ENCODE data around the gene CAP1. TPM values are rescaled to one million over a fixed set of nuclear protein-coding genes. Genes with fewer than 3 reads are reported as not detected.

The CAP1 gene
- total RNA-seq, 1 experiment from 2014 or later, result 255 TPM

DNA sequence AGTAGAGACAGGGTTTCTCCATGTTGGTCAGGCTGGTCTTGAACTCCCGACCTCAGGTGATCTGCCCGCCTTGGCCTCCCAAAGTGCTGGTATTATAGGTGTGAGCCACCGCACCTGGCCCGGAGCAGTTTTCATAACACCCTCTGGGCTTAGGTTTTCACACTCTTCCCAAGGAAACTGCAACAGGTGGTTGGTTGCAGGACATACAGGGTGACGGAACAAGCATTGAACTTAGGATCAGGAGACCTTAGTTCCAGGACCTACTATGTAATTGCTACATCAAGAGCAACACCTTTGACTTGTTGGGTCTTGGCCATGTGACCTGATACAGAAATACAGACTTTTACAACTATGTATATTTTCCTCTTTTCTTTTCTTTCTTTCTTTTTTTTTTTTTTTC, 47.6 kb upstream of the CAP1 start:
- H3K27ac ChIP-seq (ENCODE audit: insufficient read length, low read depth, low read length), result no peak overlapping the region
- H3K18ac ChIP-seq (ENCODE audit: insufficient read length, low read depth, low read length), result no peak overlapping the region
- no peak overlapping the region for H3K4ac ChIP-seq (ENCODE audit: low read depth, low read length)
- no peak overlapping the region for H2BK12ac ChIP-seq (ENCODE audit: insufficient read length, low read depth, low read length)
- no peak overlapping the region for H4K5ac ChIP-seq (ENCODE audit: insufficient read length, low read depth, low read length)
- H3K79me1 ChIP-seq (ENCODE audit: insufficient read depth, low read depth, low read length, poor library complexity, severe bottlenecking), result no peaks in the 10 kb centered on the region
- no peak overlapping the region for H2BK5ac ChIP-seq (ENCODE audit: insufficient read length, low read length)
- no peak for DNase-seq
- TF ChIP-seq, protein P1, sequence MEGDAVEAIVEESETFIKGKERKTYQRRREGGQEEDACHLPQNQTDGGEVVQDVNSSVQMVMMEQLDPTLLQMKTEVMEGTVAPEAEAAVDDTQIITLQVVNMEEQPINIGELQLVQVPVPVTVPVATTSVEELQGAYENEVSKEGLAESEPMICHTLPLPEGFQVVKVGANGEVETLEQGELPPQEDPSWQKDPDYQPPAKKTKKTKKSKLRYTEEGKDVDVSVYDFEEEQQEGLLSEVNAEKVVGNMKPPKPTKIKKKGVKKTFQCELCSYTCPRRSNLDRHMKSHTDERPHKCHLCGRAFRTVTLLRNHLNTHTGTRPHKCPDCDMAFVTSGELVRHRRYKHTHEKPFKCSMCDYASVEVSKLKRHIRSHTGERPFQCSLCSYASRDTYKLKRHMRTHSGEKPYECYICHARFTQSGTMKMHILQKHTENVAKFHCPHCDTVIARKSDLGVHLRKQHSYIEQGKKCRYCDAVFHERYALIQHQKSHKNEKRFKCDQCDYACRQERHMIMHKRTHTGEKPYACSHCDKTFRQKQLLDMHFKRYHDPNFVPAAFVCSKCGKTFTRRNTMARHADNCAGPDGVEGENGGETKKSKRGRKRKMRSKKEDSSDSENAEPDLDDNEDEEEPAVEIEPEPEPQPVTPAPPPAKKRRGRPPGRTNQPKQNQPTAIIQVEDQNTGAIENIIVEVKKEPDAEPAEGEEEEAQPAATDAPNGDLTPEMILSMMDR (conservative IDR thresholded peaks at IDR 0.05), result no peak
- H2BK15ac ChIP-seq (ENCODE audit: low read depth, low read length), result no peak overlapping the region
- H2AFZ ChIP-seq (ENCODE audit: low read length), result no peak overlapping the region
- no peak overlapping the region for H3K56ac ChIP-seq (ENCODE audit: insufficient read length, low read depth, low read length)
- Mint-ChIP-seq H3K9me3 (0 out of 5 replicates have a peak, but pooled peaks cover 0 to 1% of the 10 kb centered on the region in 2 experiments), H3K4me1 (peaks cover 6 to 8% of the 10 kb centered on the region in 2 experiments), H3K4me3 (no peak overlapping the region), H3K36me3 (ENCODE audit: insufficient read depth in 1 of 3, low read depth in 3 of 3) (no peaks in the 10 kb centered on the region), H3K27me3 (ENCODE audit: low read depth) (no peaks in the 10 kb centered on the region), H3K27ac (no peak overlapping the region)
- H4K20me1 ChIP-seq (ENCODE audit: control insufficient read depth, insufficient read depth, insufficient read length), result no peaks in the 10 kb centered on the region
- no peak overlapping the region for H3K23ac ChIP-seq (ENCODE audit: insufficient read length, low read depth, low read length)
- H3K14ac ChIP-seq (ENCODE audit: insufficient read depth, low read length), result no peak overlapping the region
- no peaks in the 10 kb centered on the region for H3K79me2 ChIP-seq (ENCODE audit: insufficient read depth, low read length)
- no CpG with 5 or more reads among the region's 5 CpGs for WGBS (ENCODE audit: extremely low coverage, insufficient read length, low lambda C conversion rate)
- H2AK5ac ChIP-seq (ENCODE audit: insufficient read length, low read length), result no peak overlapping the region
- H3T11ph ChIP-seq (ENCODE audit: low read length), result no peak overlapping the region
- no peak overlapping the region for H4K8ac ChIP-seq (replicated peaks; ENCODE audit: insufficient read length, low read depth, low read length)
- H3K9me3 ChIP-seq (ENCODE audit: control insufficient read depth, low read depth, low read length), result no peaks in the 10 kb centered on the region
- H4K91ac ChIP-seq (ENCODE audit: insufficient read length, low read depth, low read length), result no peak overlapping the region
- H3K23me2 ChIP-seq (ENCODE audit: insufficient read length, low read depth, low read length, poor library complexity, severe bottlenecking), result no peaks in the 10 kb centered on the region
- no peak overlapping the region for H2BK120ac ChIP-seq (ENCODE audit: low read depth, low read length, poor library complexity, severe bottlenecking)
- H2BK20ac ChIP-seq (ENCODE audit: low read depth, low read length, poor library complexity, severe bottlenecking), result no peak overlapping the region
- H3K9ac ChIP-seq (ENCODE audit: extremely low read depth, insufficient read length, low read length), result no peak overlapping the region
- H3K4me2 ChIP-seq (ENCODE audit: insufficient read depth, insufficient read length, low read length), result no peak overlapping the region
- no peaks in the 10 kb centered on the region for H3K27me3 ChIP-seq (ENCODE audit: insufficient read depth, low read length)
- H3K4me1 ChIP-seq (ENCODE audit: insufficient read depth, low read length), result no peaks in the 10 kb centered on the region
